ENCODE results near the gene CASP3. TPM values are rescaled to one million over a fixed set of nuclear protein-coding genes. Genes with fewer than 3 reads are reported as not detected.

Gene CASP3
- 13.1 to 26.4 TPM (median 22.1 TPM) in 5 replicates for total RNA-seq (2022; extraction: Qiagen RNA extraction; ENCODE audit: low read depth)

DNA sequence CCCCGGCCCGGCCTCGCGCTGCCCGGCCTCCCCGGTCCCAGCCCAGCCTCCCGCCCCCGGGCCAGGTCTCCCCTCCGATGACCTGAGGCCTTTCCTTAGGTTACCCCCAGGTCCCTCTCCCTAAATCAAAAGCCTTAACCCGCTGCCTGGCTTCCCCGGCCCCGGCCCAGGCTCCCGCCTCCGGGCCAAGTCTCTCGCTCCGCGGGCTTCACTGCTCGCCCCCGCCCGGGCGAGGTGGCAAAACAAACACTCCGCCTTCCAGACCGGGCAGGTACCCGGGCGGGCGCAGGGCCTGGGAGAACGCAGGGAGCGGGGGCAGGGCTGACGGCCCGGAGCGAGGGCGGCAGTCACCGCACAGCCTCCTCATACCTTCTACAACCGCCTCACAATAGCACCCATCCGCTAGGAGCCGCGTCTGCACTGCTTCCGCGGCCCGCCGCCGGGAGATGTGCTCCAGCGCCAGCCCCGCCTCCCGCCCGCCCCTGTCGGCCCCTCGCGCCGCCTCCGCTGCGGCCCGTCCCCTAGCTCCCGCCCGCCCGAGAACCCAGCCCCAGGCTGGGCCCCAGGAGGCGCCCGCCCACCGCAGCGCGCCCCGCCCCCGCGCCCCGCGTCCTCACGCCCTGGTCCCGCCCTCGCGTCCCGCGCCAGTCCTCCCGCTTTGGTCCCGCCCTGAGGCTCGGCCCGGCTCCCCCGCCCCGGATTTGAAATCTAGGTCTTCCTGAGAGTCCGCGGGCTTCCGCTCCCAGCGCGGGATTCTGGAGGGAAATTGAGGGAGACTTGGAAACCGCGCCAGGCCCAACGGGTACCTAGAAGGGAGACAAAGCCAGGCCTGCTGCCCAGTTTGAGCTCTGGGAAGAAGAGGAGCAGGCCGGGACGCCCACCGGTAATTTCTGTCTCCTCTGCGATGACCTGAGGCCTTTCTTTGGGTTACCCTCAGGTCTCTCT lies at the start of gene CASP3, which contains the start of gene PRIMPOL:
TSS of gene CASP3 (minus strand) at position 422 of the 945 bp plus-strand sequence. CDS start 10,994 bp downstream, outside the sequence.
TSS of gene PRIMPOL (plus strand) at position 713 of the 945 bp plus-strand sequence. CDS start 7,403 bp downstream, outside the sequence.

Other genes starting within 250 kb of the CASP3 start
- 9.4 to 16.6 TPM (median 11.6 TPM) in 5 replicates for gene IRF2, start 174.9 kb downstream of the CASP3 start, total RNA-seq (2022; extraction: Qiagen RNA extraction; ENCODE audit: low read depth)
- gene PRIMPOL, start 291 bp upstream of the CASP3 start, total RNA-seq (2022; extraction: Qiagen RNA extraction; ENCODE audit: low read depth): 5.1 to 8.2 TPM (median 6.9 TPM) in 5 replicates
- 20.8 to 26.4 TPM (median 24.4 TPM) in 5 replicates for gene CENPU, start 84.6 kb upstream of the CASP3 start, total RNA-seq (2022; extraction: Qiagen RNA extraction; ENCODE audit: low read depth)
- gene ACSL1, start 176.5 kb upstream of the CASP3 start, total RNA-seq (2022; extraction: Qiagen RNA extraction; ENCODE audit: low read depth): 9.6 to 15.4 TPM (median 12.2 TPM) in 5 replicates